ENCODE measurements around the gene ATP1A4. TPM values are rescaled to one million over a fixed set of nuclear protein-coding genes. Genes with fewer than 3 reads are reported as not detected.

ATP1A4 gene
- total and polyA plus RNA-seq, 10 of the 15 experiments (the other 5 are each of a cell fraction or from before 2014, with no cell fraction given): 0.31 to 1.0 (median 0.54) TPM

GRCh38 chr1:160118928-160119327 is 32.5 kb upstream of the ATP1A4 start:
- no peak overlapping the region for H3K4me2 ChIP-seq (ENCODE audit: control insufficient read depth, insufficient read depth)
- DNase-seq (ENCODE audit: low read depth, low spot score) (no peak), ATAC-seq (no peak), FAIRE-seq (no peak)
- ChIA-PET CTCF (no interaction called here), RAD21 (ENCODE audit: unreplicated experiment) (no interaction called here), SMC1A (ENCODE audit: uncharacterized antibody, unreplicated experiment) (no interaction called here), POLR2A (no interaction called here)
- no peaks in the 10 kb centered on the region for H3K79me2 ChIP-seq (ENCODE audit: control insufficient read depth, insufficient read depth, low read length)
- H3K27ac ChIP-seq (ENCODE audit: control insufficient read depth, insufficient read depth): no peak overlapping the region
- no TSS peak for BruUV-seq (replicated peaks)
- H3K4me1 ChIP-seq (ENCODE audit: control insufficient read depth, insufficient read depth, low read length): no peaks in the 10 kb centered on the region
- TF ChIP-seq HDGF (IDR thresholded peaks at IDR 0.05): no peak
- TF ChIP-seq CHD4 (IDR thresholded peaks at IDR 0.05): no peak
- no peak for TF ChIP-seq NFIC (IDR thresholded peaks at IDR 0.05; ENCODE audit: low read depth, low read length)
- no peak for TF ChIP-seq NFXL1 (IDR thresholded peaks at IDR 0.05; ENCODE audit: borderline replicate concordance)
- in situ Hi-C loops (cut with MboI) (no loop called here), intact Hi-C loops (cut with micrococcal nuclease; ENCODE audit: unreplicated experiment) (no loop called here)
- WGBS (ENCODE audit: insufficient coverage, insufficient replicate concordance, low lambda C conversion rate, missing lambda C conversion rate): 17% methylated on average over 3 of the region's 3 CpGs
- H3K36me3 ChIP-seq (ENCODE audit: control insufficient read depth in 2 of 2, insufficient read depth in 2 of 2, low read length in 1 of 2): no peaks in the 10 kb centered on the region
- 0 out of 2 replicates have a peak, but pooled peaks cover 3% of the 10 kb centered on the region for H4K20me1 ChIP-seq (ENCODE audit: control insufficient read depth, insufficient read depth)
- no peak overlapping the region for H3K9ac ChIP-seq (ENCODE audit: control insufficient read depth, insufficient read depth, low read length)
- H3K4me3 ChIP-seq: no peak overlapping the region
- H3K27me3 ChIP-seq (replicated peaks in 1 of 2; ENCODE audit: control insufficient read depth in 2 of 2, insufficient read depth in 2 of 2, low read length in 1 of 2): peaks cover 0 to 7% of the 10 kb centered on the region in 2 experiments
- no peak overlapping the region for H2AFZ ChIP-seq (ENCODE audit: control insufficient read depth, low read depth, low read length)
- no peaks in the 10 kb centered on the region for H3K9me3 ChIP-seq (replicated peaks; ENCODE audit: control insufficient read depth, insufficient read depth, low read length)

GRCh38 chr1:160120797-160121196 is 30.6 kb upstream of the ATP1A4 start:
- H3K36me3 ChIP-seq (ENCODE audit: control insufficient read depth in 2 of 2, insufficient read depth in 2 of 2, low read length in 1 of 2): no peaks in the 10 kb centered on the region
- H3K9me3 ChIP-seq (replicated peaks; ENCODE audit: control insufficient read depth, insufficient read depth, low read length): no peaks in the 10 kb centered on the region
- no peak overlapping the region for H3K27ac ChIP-seq (ENCODE audit: control insufficient read depth, insufficient read depth)
- BruUV-seq (replicated peaks): no TSS peak
- H3K4me1 ChIP-seq (ENCODE audit: control insufficient read depth, insufficient read depth, low read length): no peaks in the 10 kb centered on the region
- no peak overlapping the region for H2AFZ ChIP-seq (ENCODE audit: control insufficient read depth, low read depth, low read length)
- H3K27me3 ChIP-seq (replicated peaks in 1 of 2; ENCODE audit: control insufficient read depth in 2 of 2, insufficient read depth in 2 of 2, low read length in 1 of 2): peaks cover 0 to 5% of the 10 kb centered on the region in 2 experiments; a peak in 2 of 4 replicates
- H3K4me2 ChIP-seq (ENCODE audit: control insufficient read depth, insufficient read depth): no peak overlapping the region
- H3K9ac ChIP-seq (ENCODE audit: control insufficient read depth, insufficient read depth, low read length): no peak overlapping the region
- no peak overlapping the region for H3K4me3 ChIP-seq
- 0 out of 2 replicates have a peak, but pooled peaks cover 3% of the 10 kb centered on the region for H4K20me1 ChIP-seq (ENCODE audit: control insufficient read depth, insufficient read depth)
- ChIA-PET RAD21 (ENCODE audit: unreplicated experiment) (no interaction called here), CTCF (interaction anchor here (0.6 kb wide), 1 partner anchor 71 kb away, joined by 3 read pairs; no protein-coding TSS in a partner anchor), POLR2A (no interaction called here), SMC1A (ENCODE audit: uncharacterized antibody, unreplicated experiment) (no interaction called here)
- ATAC-seq (no peak), DNase-seq (ENCODE audit: low read depth, low spot score) (no peak), FAIRE-seq (no peak)
- H3K79me2 ChIP-seq (ENCODE audit: control insufficient read depth, insufficient read depth, low read length): no peaks in the 10 kb centered on the region
- 52% methylated on average over 5 of the region's 5 CpGs for WGBS (ENCODE audit: insufficient coverage, insufficient replicate concordance, low lambda C conversion rate, missing lambda C conversion rate)
- in situ Hi-C loops (cut with MboI) (no loop called here), intact Hi-C loops (cut with micrococcal nuclease; ENCODE audit: unreplicated experiment) (no loop called here)
- TF ChIP-seq TARDBP (IDR thresholded peaks at IDR 0.05; ENCODE audit: borderline replicate concordance) (no peak), HDAC2 (IDR thresholded peaks at IDR 0.05) (no peak), SIN3A (IDR thresholded peaks at IDR 0.05; ENCODE audit: low read depth, low read length) (no peak), GATAD2B (conservative IDR thresholded peaks at IDR 0.05; ENCODE audit: low read depth) (no peak), RUNX3 (IDR thresholded peaks at IDR 0.05; ENCODE audit: low read length) (no peak), CREB1 (IDR thresholded peaks at IDR 0.05; ENCODE audit: low read depth) (no peak), BHLHE40 (IDR thresholded peaks at IDR 0.05; ENCODE audit: borderline replicate concordance in 1 of 2, low read depth in 2 of 2, low read length in 1 of 2) (no peak), CREM (IDR thresholded peaks at IDR 0.05; ENCODE audit: low read depth) (no peak), SUPT20H (IDR thresholded peaks at IDR 0.05; ENCODE audit: borderline replicate concordance, control insufficient read depth, low read depth, low read length) (no peak), KDM1A (IDR thresholded peaks at IDR 0.05; ENCODE audit: borderline replicate concordance) (no peak), BMI1 (IDR thresholded peaks at IDR 0.05; ENCODE audit: borderline replicate concordance) (no peak), ATF2 (IDR thresholded peaks at IDR 0.05; ENCODE audit: low read length) (no peak), CBX5 (IDR thresholded peaks at IDR 0.05; ENCODE audit: low read depth) (no peak), POLR2AphosphoS5 (IDR thresholded peaks at IDR 0.05; ENCODE audit: low read length) (no peak), FOS (IDR thresholded peaks at IDR 0.05; ENCODE audit: borderline replicate concordance, extremely low read depth, insufficient read length) (no peak)
